Astrocyte of the cerebellum (primary cell): Measurements from ENCODE around the gene RNF130.

Source experiments
- DNase-seq: peaks from one replicate; pipeline ENCODE4 v3.0.0-alpha.2; 2011; ENCODE audit warnings: low read depth
- H3K4me3 ChIP-seq: 2 replicates; pipeline ENCODE4 v1.5.1; 2011; ENCODE audit warnings: mild to moderate bottlenecking, low read depth, low read length, moderate library complexity
- CTCF ChIP-seq: IDR thresholded peaks from 2 replicates; pipeline ENCODE4 v1.5.1; 2012; ENCODE audit warnings: low read length, low read depth, moderate library complexity, mild to moderate bottlenecking; ENCODE audit errors: missing control alignments
- in situ Hi-C: cut with HindIII; loops from 2 replicates; pipeline ENCODE4 v1.10.0; 2017; ENCODE audit warnings: low sequenced_read_pairs

RNF130 gene

DNA sequence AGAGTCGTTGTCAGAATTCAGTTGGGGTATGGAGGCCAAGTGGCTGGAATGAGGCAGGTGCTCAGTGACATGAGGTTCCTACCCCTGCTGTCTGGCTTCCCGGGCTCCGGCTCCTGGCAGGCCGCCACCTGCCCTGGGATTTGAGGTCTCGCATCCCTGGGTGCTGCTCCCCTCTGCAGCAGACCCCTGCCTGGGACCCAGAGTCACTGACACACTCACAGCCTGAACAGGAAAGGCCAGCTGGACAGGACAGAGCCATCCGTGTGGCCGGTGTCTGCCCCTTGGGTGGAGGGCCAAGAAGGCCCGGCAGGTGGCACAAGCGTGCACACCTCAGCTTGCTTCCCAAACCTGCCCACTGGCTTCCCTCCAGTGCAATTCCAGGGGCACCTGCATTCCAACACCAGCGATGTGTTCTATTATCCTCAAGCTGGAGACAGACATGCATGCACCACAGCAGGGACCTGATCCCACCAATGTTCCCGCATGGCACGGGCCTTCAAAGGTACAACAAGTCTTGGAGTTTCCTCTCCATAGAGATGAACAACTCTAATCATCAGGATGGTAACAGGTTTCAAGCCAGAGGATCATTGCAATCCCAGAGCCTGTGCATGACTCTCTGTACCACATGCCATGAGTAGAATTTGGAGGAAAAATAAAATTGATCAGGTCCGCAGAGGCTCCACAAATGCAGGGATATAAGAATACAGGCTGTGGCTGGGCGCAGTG, 45.6 kb upstream of the RNF130 start:
- in situ Hi-C loops: no loop called here
- no peak overlapping the region for H3K4me3 ChIP-seq
- no peak for DNase-seq
- TF ChIP-seq CTCF: no peak

DNA sequence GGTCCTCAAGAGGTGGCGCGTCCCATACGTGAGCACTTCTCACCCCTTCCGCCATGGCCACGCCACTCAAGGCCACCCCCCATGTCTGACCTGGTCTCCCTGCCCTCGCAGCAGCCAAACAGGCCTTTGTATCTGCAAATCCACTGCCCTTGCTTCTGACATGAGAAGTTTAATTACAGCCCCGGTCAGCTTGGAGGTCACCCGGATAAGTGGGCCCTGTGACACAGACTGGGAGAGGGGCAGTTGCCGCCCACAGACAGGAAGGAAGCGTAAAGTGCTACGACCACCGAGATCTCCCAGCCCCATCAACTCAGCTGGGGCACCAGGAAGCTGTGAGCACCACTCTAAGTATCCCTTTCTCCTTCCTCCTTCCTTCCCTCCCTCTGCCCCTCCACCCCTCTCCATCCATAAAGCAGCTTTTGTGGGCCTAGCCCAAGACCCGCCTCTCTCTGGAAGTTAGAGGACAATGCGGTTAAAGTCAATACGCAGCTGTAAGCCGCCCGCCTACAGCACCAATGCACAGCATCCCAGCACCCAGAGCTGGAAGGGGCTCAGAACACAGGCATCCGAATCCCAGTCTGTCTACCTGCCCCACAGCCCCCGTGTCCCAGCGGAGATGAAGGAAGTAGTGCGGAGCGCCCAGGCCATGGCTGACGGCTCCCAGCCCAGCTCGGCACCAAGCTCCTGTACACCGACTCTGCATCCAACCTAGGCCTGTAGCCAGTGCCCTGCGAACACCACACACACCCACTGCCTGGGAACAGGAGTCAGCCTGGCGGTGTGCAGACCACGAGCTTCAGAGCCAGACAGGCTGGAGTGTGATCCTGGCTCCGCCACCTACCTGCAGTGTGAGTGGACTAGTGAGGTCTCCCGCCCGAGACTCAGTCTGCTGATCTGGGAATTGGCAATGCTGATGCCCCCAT, 44.8 kb upstream of the RNF130 start:
- in situ Hi-C loops: no loop called here
- DNase-seq: no peak
- TF ChIP-seq CTCF: no peak
- H3K4me3 ChIP-seq: no peak overlapping the region

DNA sequence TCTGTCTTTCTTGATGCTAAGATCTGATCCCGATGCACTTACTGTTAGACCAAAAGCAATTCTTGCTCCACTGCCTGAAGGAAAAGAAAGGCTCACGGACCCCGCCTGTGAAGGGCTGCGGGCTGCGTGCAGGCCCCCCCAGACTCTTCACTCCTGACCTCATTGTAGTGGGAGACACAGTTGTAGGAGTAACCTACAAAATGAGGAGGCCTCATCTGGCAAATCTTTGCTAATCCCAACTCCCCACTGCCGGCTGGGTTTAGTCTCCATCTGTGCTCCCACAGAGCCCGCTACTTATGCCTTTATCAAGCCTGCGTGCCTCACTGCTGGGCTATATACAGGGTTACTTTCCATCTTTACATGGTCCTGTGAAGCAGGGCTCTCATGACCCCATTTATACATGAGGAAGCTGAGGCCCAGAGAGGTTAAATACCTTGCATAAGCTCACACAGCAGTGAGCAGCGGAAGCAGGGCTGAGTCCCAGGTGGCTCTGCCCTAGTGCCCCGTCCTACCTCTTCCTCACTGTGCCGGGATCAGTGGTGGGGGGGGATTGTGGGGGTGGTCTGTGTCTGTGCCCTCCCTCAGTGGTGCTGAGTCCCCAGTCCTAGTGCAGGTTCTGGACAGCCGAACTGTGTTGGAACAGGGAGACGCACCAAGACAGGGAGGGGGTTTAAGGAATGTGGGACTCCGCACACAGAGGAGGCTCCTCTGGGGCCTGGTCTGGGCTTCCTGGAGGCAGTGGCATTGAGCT, 43.9 kb upstream of the RNF130 start:
- no peak for TF ChIP-seq CTCF
- H3K4me3 ChIP-seq: no peak overlapping the region
- in situ Hi-C loops: no loop called here
- DNase-seq: no peak

GRCh38 chr5:180114304-180115003, 42.9 kb upstream of the RNF130 start:
- DNase-seq: no peak
- in situ Hi-C loops: no loop called here
- no peak for TF ChIP-seq CTCF
- no peak overlapping the region for H3K4me3 ChIP-seq

DNA sequence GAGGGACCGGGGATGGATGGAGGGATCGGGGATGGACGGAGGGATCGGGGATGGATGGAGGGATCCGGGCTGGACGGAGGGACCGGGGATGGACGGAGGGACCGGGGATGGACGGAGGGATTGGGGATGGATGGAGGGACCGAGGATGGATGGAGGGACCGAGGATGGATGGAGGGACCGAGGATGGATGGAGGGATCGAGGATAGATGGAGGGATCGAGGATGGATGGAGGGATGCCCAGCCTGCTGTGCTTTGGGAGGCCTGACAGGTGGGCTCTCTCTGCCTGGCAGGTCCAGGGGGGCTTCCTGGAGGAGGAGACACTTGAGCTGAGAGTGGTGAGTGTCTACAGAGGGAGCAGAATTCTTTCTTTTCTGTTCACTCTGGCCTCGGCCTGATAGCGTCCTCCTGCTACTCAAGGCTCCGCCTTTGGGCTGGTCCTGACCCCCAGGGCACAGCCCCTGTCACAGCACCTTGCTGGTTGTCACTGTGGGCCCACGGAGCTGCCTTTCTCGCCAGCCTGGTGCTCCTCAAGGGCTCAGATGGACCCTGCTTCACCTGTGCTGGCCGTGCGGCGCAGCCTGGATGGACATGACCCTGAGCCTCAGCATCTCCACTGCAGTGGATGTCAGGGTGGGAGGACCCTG, 42.2 kb upstream of the RNF130 start:
- in situ Hi-C loops: no loop called here
- H3K4me3 ChIP-seq: no peak overlapping the region
- no peak for TF ChIP-seq CTCF
- no peak for DNase-seq
